Psoas muscle (tissue), 8 donors: ENCODE results near the gene OVOL1. TPM values are rescaled to one million over a fixed set of nuclear protein-coding genes. Genes with fewer than 3 reads are reported as not detected.
A peak's percentile ranks its signal among the peaks of the same experiment; 100 is the strongest.

Source experiments
- ATAC-seq, 4 donors: fragments of 200-7000 bp; cut with Tn5 transposase; one replicate each; pipeline ENCODE4 v1.9.1; 2020; ENCODE audit warnings: moderate library complexity in 3 of 4, mild to moderate bottlenecking in 2 of 4
- DNase-seq, 2 donors: peaks; one replicate each; pipeline ENCODE4 v3.0.0-alpha.2; 2020
- H3K27ac ChIP-seq: fragments of 200-600 bp; one replicate; pipeline ENCODE4 v1.8.0; 2022
- H3K27me3 ChIP-seq, 3 donors: fragments of 200-600 bp in 1 of 3; one replicate each; pipeline versions ENCODE4 v1.6.1 to v1.8.0; 2013 to 2022; ENCODE audit warnings: low read length in 2 of 3, mild to moderate bottlenecking in 2 of 3, moderate library complexity in 1 of 3; ENCODE audit not compliant: insufficient read depth in 3 of 3
- H3K36me3 ChIP-seq, 2 donors: fragments of 200-600 bp in 1 of 2; one replicate each; pipeline versions ENCODE4 v1.6.1 to v1.8.0; 2013 to 2022; ENCODE audit warnings: low read depth in 1 of 2, mild to moderate bottlenecking in 1 of 2, moderate library complexity in 1 of 2; ENCODE audit not compliant: insufficient read depth in 1 of 2
- H3K4me1 ChIP-seq: fragments of 200-600 bp; one replicate; pipeline ENCODE4 v1.8.0; 2022
- H3K4me3 ChIP-seq: fragments of 200-600 bp; one replicate; pipeline ENCODE4 v1.8.0; 2022; ENCODE audit warnings: mild to moderate bottlenecking
- H3K9me3 ChIP-seq: fragments of 200-600 bp; one replicate; pipeline ENCODE4 v1.8.0; 2022
- WGBS, 3 donors: extraction: QIAGEN DNeasy Blood & Tissue Kit; methylation state at CpG; one replicate each; pipeline versions ENCODE4 v1.1.6 to v1.1.7; 2013; 5-methylcytosine and 5-hydroxymethylcytosine counted together
- intact Hi-C, 2 donors: fragments of 100-400 bp; cut with DNase I; formaldehyde crosslinking; loops; one replicate each; pipeline versions ENCODE4 v1.11.0 to v1.14.2; 2022
- polyA plus RNA-seq, 3 donors: library from polyadenylated mRNA; stranded (reverse); fragments of 200-250 nt; gene quantifications; one replicate each; pipeline ENCODE4 v1.2.3, GENCODE V29; 2013
- total RNA-seq, 4 donors: library from RNA; stranded (reverse); fragmentation: NEBNext Ultra II Directional in 2 of 4; extraction: Animal tissue kit (Norgen Biotek cat#: 25700) in 2 of 4; gene quantifications; one replicate each; pipeline versions ENCODE4 v1.2.1 to v1.2.4, GENCODE V29; 2021 to 2023
- TF ChIP-seq, protein P1 (sequence below): fragments of 200-600 bp; IDR thresholded peaks from one replicate; pipeline ENCODE4 v1.8.0; 2022; ENCODE audit warnings: antibody characterized with exemption
- donor health status: healthy with polysubstance abuse.
- donor health status: DM: no; HTN: no; CAD: no; lungs with moderate emphysema.
- donor health status: Bipolar disorder and iron deficiency.
- donor health status: healthy.
- donor health status: DM: yes; HTN: yes; CAD: no.
- donor health status: DM: no; HTN: no; CAD: no.
- donor health status: DM: no; HTN: no; CAD: no.
- donor health status: DM: yes; HTN: yes; CAD: no.

Gene OVOL1
- total and polyA plus RNA-seq, 7 donors, result 0.01 TPM; not detected in 6

- DNase-seq (no peak), ATAC-seq (no peak)
- Histone ChIP-seq H3K36me3 (peaks cover 0 to 33% of the 10 kb centered on the region in 2 donors), H3K4me3 (peak overlapping the region; percentile 96), H3K27ac (no peak overlapping the region), H3K4me1 (peaks cover 20% of the 10 kb centered on the region), H3K27me3 (no peaks in the 10 kb centered on the region), H3K9me3 (no peaks in the 10 kb centered on the region)
- intact Hi-C loops, result loop anchor here in 1 of 2 donors (5.0 kb wide), 1 partner anchor 208 kb away; no protein-coding TSS in a partner anchor
- WGBS, 3 donors, result 94 to 97% (median 96%) methylated on average over 23 to 25 of the region's 25 CpGs
- TF ChIP-seq, protein P1, sequence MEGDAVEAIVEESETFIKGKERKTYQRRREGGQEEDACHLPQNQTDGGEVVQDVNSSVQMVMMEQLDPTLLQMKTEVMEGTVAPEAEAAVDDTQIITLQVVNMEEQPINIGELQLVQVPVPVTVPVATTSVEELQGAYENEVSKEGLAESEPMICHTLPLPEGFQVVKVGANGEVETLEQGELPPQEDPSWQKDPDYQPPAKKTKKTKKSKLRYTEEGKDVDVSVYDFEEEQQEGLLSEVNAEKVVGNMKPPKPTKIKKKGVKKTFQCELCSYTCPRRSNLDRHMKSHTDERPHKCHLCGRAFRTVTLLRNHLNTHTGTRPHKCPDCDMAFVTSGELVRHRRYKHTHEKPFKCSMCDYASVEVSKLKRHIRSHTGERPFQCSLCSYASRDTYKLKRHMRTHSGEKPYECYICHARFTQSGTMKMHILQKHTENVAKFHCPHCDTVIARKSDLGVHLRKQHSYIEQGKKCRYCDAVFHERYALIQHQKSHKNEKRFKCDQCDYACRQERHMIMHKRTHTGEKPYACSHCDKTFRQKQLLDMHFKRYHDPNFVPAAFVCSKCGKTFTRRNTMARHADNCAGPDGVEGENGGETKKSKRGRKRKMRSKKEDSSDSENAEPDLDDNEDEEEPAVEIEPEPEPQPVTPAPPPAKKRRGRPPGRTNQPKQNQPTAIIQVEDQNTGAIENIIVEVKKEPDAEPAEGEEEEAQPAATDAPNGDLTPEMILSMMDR, result no peak
Observed at GRCh38 chr11:65778901-65779668, 7.8 kb upstream of the OVOL1 start.

DNA sequence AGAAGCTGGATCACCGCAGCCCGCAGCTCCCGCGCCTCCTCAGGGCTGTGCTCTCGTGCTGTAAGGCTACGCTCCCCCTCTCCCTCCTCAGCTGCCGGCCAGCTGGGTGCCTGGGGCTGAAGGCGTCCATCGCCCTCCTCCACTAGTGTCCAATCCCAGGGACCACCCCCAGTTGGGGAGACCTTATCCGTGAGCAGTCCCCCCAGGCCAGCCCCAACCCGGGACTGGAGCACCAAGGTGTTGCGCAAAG lies 7.3 kb upstream of the OVOL1 start:
- H3K4me1 ChIP-seq, result peaks cover 20% of the 10 kb centered on the region
- intact Hi-C loops, result loop anchor here in 1 of 2 donors (5.0 kb wide), 1 partner anchor 208 kb away; no protein-coding TSS in a partner anchor
- ATAC-seq, result no peak

GRCh38 chr11:65779919-65780769 lies 6.7 kb upstream of the OVOL1 start:
- Histone ChIP-seq H3K36me3 (peaks cover 0 to 33% of the 10 kb centered on the region in 2 donors), H3K4me3 (peak overlapping the region; percentile 96), H3K4me1 (peaks cover 20% of the 10 kb centered on the region), H3K9me3 (no peaks in the 10 kb centered on the region), H3K27me3 (peaks cover under 1 to 7% (median 2%) of the 10 kb centered on the region in 3 donors), H3K27ac (peak overlapping the region; percentile 79)
- TF ChIP-seq, protein P1, result peak; percentile 85
- peak; percentile 84 to 89 for DNase-seq
- 5 to 8% (median 6%) methylated on average over 54 to 76 of the region's 76 CpGs for WGBS, 3 donors
- peak; percentile 79 to 87 (median 85) for ATAC-seq
- intact Hi-C loops, result loop anchor here (2.0 to 5.0 kb wide), 4 partner anchors 37 to 207 kb away; partner anchors contain the start of gene KAT5 (in 1 of the 2)

More for the DNA sequence above, 7.3 kb upstream of the OVOL1 start:
- Histone ChIP-seq H3K4me3 (peak overlapping the region; percentile 96), H3K36me3 (peaks cover 0 to 33% of the 10 kb centered on the region in 2 donors), H3K27ac (no peak overlapping the region), H3K27me3 (peaks cover 0 to 1% (median 0%) of the 10 kb centered on the region in 3 donors), H3K9me3 (no peaks in the 10 kb centered on the region)
- TF ChIP-seq, protein P1, result no peak
- 83 to 88% (median 84%) methylated on average over 9 to 12 of the region's 12 CpGs for WGBS, 3 donors
- no peak for DNase-seq

DNA sequence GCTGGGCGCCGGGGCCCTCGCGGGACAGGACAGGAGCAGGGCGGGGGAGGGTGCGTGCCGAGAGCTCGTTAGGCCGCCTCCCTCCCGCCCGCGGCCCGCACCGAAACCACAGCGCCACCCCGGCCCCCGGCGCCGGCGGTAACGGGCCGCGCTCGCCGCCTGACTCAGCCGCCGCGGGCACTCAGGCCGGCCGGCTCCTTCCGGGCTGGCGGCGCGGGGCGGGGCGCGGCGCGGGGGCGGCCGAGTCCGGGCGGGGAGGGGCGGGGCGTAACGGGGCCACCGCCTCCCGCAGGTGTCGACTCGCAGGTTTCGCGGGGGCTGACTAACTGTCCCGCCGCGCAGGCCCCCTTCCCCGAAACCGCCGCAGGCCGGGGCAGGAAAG lies 6.1 kb upstream of the OVOL1 start, which contains the start of gene AP5B1:
Gene AP5B1, minus strand, starts transcription at position 207 of the 382 bp plus-strand sequence. CDS start 385 bp downstream, outside the sequence.
- peaks cover 0 to 33% of the 10 kb centered on the region in 2 donors for H3K36me3 ChIP-seq
- peak within 1 kb of the TSS; percentile 79 for H3K27ac ChIP-seq
- H3K27me3 ChIP-seq, result peaks cover 3 to 13% (median 5%) of the 10 kb centered on the region in 3 donors
- H3K4me1 ChIP-seq, result peaks cover 18% of the 10 kb centered on the region
- WGBS, 3 donors, result 0% methylated on average over 23 to 59 of the region's 59 CpGs
- peak; percentile 74 to 80 for DNase-seq
- peak within 1 kb of the TSS; percentile 96 for H3K4me3 ChIP-seq
- TF ChIP-seq, protein P1, result no peak
- intact Hi-C loops, result loop anchor here (2.0 to 5.0 kb wide), 3 partner anchors 36 to 68 kb away; partner anchors contain the start of gene KAT5 (in 1 of the 2)
- H3K9me3 ChIP-seq, result no peaks in the 10 kb centered on the region
- ATAC-seq, result peak; percentile 65 to 83 (median 80)
